ENCODE measurements around the gene MRPS31.
"Not testable (repeated sequence)": the region's sequence is repeated elsewhere in the genome, so short reads cannot be mapped to it uniquely, and the experiment has no call there.

The MRPS31 gene

GRCh38 chr13:40794414-40795368 lies 23.7 kb upstream of the MRPS31 start:
- Mint-ChIP-seq H3K4me1 (no peaks in the 10 kb centered on the region), H3K9me3 (no peaks in the 10 kb centered on the region), H3K4me3 (no peak overlapping the region), H3K27ac (no peak overlapping the region), H3K27me3 (ENCODE audit: low read depth) (no peaks in the 10 kb centered on the region), H3K36me3 (ENCODE audit: low read depth) (peaks cover 29% of the 10 kb centered on the region)
- TF ChIP-seq, protein P1, sequence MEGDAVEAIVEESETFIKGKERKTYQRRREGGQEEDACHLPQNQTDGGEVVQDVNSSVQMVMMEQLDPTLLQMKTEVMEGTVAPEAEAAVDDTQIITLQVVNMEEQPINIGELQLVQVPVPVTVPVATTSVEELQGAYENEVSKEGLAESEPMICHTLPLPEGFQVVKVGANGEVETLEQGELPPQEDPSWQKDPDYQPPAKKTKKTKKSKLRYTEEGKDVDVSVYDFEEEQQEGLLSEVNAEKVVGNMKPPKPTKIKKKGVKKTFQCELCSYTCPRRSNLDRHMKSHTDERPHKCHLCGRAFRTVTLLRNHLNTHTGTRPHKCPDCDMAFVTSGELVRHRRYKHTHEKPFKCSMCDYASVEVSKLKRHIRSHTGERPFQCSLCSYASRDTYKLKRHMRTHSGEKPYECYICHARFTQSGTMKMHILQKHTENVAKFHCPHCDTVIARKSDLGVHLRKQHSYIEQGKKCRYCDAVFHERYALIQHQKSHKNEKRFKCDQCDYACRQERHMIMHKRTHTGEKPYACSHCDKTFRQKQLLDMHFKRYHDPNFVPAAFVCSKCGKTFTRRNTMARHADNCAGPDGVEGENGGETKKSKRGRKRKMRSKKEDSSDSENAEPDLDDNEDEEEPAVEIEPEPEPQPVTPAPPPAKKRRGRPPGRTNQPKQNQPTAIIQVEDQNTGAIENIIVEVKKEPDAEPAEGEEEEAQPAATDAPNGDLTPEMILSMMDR (IDR thresholded peaks at IDR 0.05; ENCODE audit: unreplicated experiment in 3 of 3), result no peak

GRCh38 chr13:40793339-40793738 lies 22.3 kb upstream of the MRPS31 start:
- peaks cover 17% of the 10 kb centered on the region for H3K36me3 Mint-ChIP-seq (ENCODE audit: low read depth)

DNA sequence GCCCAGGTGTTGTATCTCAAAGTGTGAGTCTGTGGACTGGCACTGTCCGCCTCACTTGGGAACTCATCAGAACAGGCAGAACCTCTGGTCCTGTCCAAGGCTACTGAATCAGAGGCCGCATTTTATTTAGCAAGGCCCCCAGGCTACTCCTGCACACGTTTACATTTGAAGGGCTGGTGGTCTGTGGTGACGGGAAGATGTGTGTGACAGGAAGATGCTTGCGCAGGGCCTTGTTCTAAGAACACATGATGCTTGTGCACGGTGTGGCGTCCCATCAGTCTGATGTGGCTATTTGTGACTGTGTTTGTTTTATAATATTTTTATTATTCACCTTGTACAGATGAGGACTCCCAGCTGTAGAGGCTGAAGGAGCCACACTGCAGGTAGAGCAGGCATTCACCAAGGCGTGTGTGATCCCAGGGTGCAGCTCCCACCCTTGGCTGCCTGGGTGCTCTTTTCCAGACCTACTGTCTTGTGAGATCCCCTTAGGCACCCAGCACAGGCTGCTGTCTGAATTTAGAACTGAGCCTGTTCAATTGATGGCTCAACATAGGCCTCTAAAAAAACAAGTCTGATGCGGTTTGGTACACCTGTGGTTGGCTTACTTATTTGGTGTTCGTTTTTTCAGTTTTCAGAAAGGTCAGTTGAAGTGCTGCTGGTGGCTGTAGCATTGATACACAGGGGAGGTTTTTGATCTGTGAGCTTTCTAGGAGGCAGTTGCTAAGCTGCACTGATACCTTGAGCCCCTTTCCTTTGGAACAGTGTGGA lies 21.5 kb upstream of the MRPS31 start:
- peak overlapping the region in 1 of 3 experiments; percentile 66 for H3K27ac Mint-ChIP-seq
- no peaks in the 10 kb centered on the region for H3K4me1 Mint-ChIP-seq
- peaks cover 17% of the 10 kb centered on the region for H3K36me3 Mint-ChIP-seq (ENCODE audit: low read depth)

More at GRCh38 chr13:40793339-40793738, 22.3 kb upstream of the MRPS31 start:
- no peaks in the 10 kb centered on the region for H3K4me1 Mint-ChIP-seq
- no peaks in the 10 kb centered on the region for H3K27me3 Mint-ChIP-seq (ENCODE audit: low read depth)
- no peaks in the 10 kb centered on the region for H3K9me3 Mint-ChIP-seq
- no peak overlapping the region for H3K27ac Mint-ChIP-seq
- TF ChIP-seq, protein P1 (IDR thresholded peaks at IDR 0.05; ENCODE audit: unreplicated experiment in 3 of 3), result no peak
- H3K4me3 Mint-ChIP-seq, result no peak overlapping the region

GRCh38 chr13:40790154-40790616 lies 19.2 kb upstream of the MRPS31 start:
- H3K36me3 Mint-ChIP-seq (ENCODE audit: low read depth), result peaks cover 13% of the 10 kb centered on the region
- H3K27me3 Mint-ChIP-seq (ENCODE audit: low read depth), result no peaks in the 10 kb centered on the region
- TF ChIP-seq, protein P1 (IDR thresholded peaks at IDR 0.05; ENCODE audit: unreplicated experiment in 3 of 3), result no peak
- H3K9me3 Mint-ChIP-seq, result no peaks in the 10 kb centered on the region
- no peaks in the 10 kb centered on the region for H3K4me1 Mint-ChIP-seq
- H3K4me3 Mint-ChIP-seq, result peak overlapping the region; percentile 84 to 91 (median 89)
- peak overlapping the region; percentile 92 to 98 (median 97) for H3K27ac Mint-ChIP-seq

More for the DNA sequence above, 21.5 kb upstream of the MRPS31 start:
- Mint-ChIP-seq H3K9me3 (no peaks in the 10 kb centered on the region), H3K27me3 (ENCODE audit: low read depth) (no peaks in the 10 kb centered on the region), H3K4me3 (no peak overlapping the region)
- TF ChIP-seq, protein P1 (IDR thresholded peaks at IDR 0.05; ENCODE audit: unreplicated experiment in 3 of 3), result no peak

DNA sequence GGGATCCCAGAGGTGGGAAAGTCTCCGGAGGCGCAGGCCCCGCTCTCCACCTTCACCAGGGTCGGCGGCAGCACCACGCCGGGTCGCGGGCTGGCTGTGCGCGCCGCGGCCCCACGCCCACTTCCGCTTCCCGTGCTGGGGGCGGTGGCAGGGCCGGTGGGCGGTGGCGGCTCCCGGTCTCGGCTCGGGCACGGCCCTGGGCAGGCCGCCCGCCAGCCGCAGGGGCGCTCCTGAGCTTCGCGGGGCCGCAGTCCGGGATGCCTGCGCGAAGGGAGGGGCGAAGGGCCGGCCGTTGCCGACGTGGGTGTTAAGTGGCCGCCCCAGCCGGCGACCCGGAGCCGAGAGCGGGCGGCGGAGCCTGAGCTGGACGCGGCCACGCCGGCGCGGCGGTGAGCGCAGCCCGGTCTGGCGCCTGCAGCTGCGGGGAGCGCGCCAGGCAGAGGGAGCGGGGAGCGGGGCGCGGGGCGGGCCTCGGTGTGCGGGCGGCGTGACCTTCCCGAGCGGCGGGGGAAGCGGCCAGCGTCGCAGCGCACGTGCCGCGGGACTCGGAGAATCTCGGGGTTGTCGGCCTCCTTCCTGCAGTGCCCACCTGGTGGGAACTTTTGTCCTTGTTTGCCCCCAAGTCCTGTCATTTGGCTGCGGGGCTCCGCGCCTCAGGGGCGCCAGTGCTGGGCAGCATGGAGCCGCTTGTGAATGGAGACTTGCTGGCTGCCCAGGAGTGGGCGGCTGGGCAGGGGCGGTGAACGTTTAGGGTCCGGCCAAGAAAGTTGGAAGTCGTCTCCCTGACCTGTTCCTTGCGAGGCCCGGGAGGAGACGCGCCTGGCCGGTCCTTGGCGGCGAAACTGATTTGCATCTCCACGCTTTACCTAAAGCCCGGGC lies 18.5 kb upstream of the MRPS31 start, which contains the start of gene SLC25A15:
Gene SLC25A15, plus strand, starts transcription at position 337 of the 879 bp plus-strand sequence. CDS start 3,616 bp downstream, outside the sequence.
- peaks cover 6% of the 10 kb centered on the region for H3K36me3 Mint-ChIP-seq (ENCODE audit: low read depth)
- no peaks in the 10 kb centered on the region for H3K4me1 Mint-ChIP-seq
- H3K27ac Mint-ChIP-seq, result peak within 1 kb of the TSS; percentile 92 to 98 (median 97)
- no peaks in the 10 kb centered on the region for H3K27me3 Mint-ChIP-seq (ENCODE audit: low read depth)
- H3K4me3 Mint-ChIP-seq, result peak within 1 kb of the TSS; percentile 84 to 91 (median 89)
- TF ChIP-seq, protein P1 (IDR thresholded peaks at IDR 0.05; ENCODE audit: unreplicated experiment in 3 of 3), result peak; percentile 34 to 47 (median 37)
- no peaks in the 10 kb centered on the region for H3K9me3 Mint-ChIP-seq

- H3K27me3 Mint-ChIP-seq (ENCODE audit: low read depth); H3K36me3 Mint-ChIP-seq (ENCODE audit: low read depth); H3K4me1 Mint-ChIP-seq; H3K9me3 Mint-ChIP-seq: not testable (repeated sequence)
- peak overlapping the region in 2 of 3 experiments; percentile 60 to 88 for H3K27ac Mint-ChIP-seq
- H3K4me3 Mint-ChIP-seq, result peak overlapping the region; percentile 73 to 78 (median 74)
Observed at GRCh38 chr13:40788540-40789274, 17.7 kb upstream of the MRPS31 start.

Measured in nephron (organoid).